ENCODE data around the gene ENOX1. TPM values are rescaled to one million over a fixed set of nuclear protein-coding genes. Genes with fewer than 3 reads are reported as not detected.

The ENOX1 gene
- total RNA-seq, 1 donor from 2014 or later = 1.1 TPM

GRCh38 chr13:43583321-43583720, 203.5 kb downstream of the ENOX1 start:
- DNase-seq (ENCODE audit: low spot score) = no peak
- Mint-ChIP-seq H3K27ac (no peak overlapping the region), H3K4me3 (no peak overlapping the region), H3K36me3 (no peaks in the 10 kb centered on the region), H3K9me3 (no peaks in the 10 kb centered on the region), H3K27me3 (ENCODE audit: insufficient read depth, low read depth) (no peaks in the 10 kb centered on the region), H3K4me1 (no peaks in the 10 kb centered on the region)
- TF ChIP-seq EZH2 (IDR thresholded peaks at IDR 0.05) (no peak), CTCF (IDR thresholded peaks at IDR 0.05) (no peak), EZH2phosphoT487 (IDR thresholded peaks at IDR 0.05) (no peak)
- no peak overlapping the region for H3K9ac ChIP-seq
- no peak overlapping the region for H2AFZ ChIP-seq (replicated peaks)
- no peaks in the 10 kb centered on the region for H3K27me3 ChIP-seq
- H3K4me1 ChIP-seq = no peaks in the 10 kb centered on the region
- no peaks in the 10 kb centered on the region for H3K9me3 ChIP-seq (ENCODE audit: low read depth)
- H3K4me2 ChIP-seq = no peak overlapping the region
- H3K36me3 ChIP-seq = no peaks in the 10 kb centered on the region
- H3F3A ChIP-seq (ENCODE audit: low read depth) = no peaks in the 10 kb centered on the region
- no peaks in the 10 kb centered on the region for H4K20me1 ChIP-seq (ENCODE audit: low read depth)
- no peak overlapping the region for H3K4me3 ChIP-seq
- no peak overlapping the region for H3K27ac ChIP-seq
- H3K79me2 ChIP-seq (ENCODE audit: low read depth) = no peaks in the 10 kb centered on the region

- H3K4me1 Mint-ChIP-seq = no peaks in the 10 kb centered on the region
- Histone ChIP-seq H3K27ac (no peak overlapping the region), H3K4me3 (no peak overlapping the region), H3K27me3 (no peaks in the 10 kb centered on the region), H3K9me3 (ENCODE audit: low read depth) (no peaks in the 10 kb centered on the region), H3K4me2 (no peak overlapping the region), H2AFZ (replicated peaks) (no peak overlapping the region), H3K36me3 (no peaks in the 10 kb centered on the region), H3F3A (ENCODE audit: low read depth) (no peaks in the 10 kb centered on the region), H3K9ac (no peak overlapping the region), H3K79me2 (ENCODE audit: low read depth) (no peaks in the 10 kb centered on the region), H4K20me1 (ENCODE audit: low read depth) (no peaks in the 10 kb centered on the region), H3K4me1 (no peaks in the 10 kb centered on the region)
- H3K4me3 Mint-ChIP-seq = no peak overlapping the region
- no peak overlapping the region for H3K27ac Mint-ChIP-seq
- no peaks in the 10 kb centered on the region for H3K27me3 Mint-ChIP-seq (ENCODE audit: insufficient read depth, low read depth)
- no peaks in the 10 kb centered on the region for H3K9me3 Mint-ChIP-seq
- H3K36me3 Mint-ChIP-seq = no peaks in the 10 kb centered on the region
- DNase-seq (ENCODE audit: low spot score) = no peak
- TF ChIP-seq CTCF (IDR thresholded peaks at IDR 0.05) = no peak
- no peak for TF ChIP-seq EZH2 (IDR thresholded peaks at IDR 0.05)
- TF ChIP-seq EZH2phosphoT487 (IDR thresholded peaks at IDR 0.05) = no peak
Observed at GRCh38 chr13:43580280-43580679, 206.5 kb downstream of the ENOX1 start.

GRCh38 chr13:43579321-43579720, 207.5 kb downstream of the ENOX1 start:
- no peak overlapping the region for H2AFZ ChIP-seq (replicated peaks)
- H3K27me3 Mint-ChIP-seq (ENCODE audit: insufficient read depth, low read depth) = no peaks in the 10 kb centered on the region
- TF ChIP-seq EZH2phosphoT487 (IDR thresholded peaks at IDR 0.05) (no peak), EZH2 (IDR thresholded peaks at IDR 0.05) (no peak), CTCF (IDR thresholded peaks at IDR 0.05) (no peak)
- no peaks in the 10 kb centered on the region for H3K79me2 ChIP-seq (ENCODE audit: low read depth)
- no peak overlapping the region for H3K4me2 ChIP-seq
- no peak overlapping the region for H3K4me3 ChIP-seq
- DNase-seq (ENCODE audit: low spot score) = no peak
- H3K9me3 Mint-ChIP-seq = no peaks in the 10 kb centered on the region
- no peaks in the 10 kb centered on the region for H3K9me3 ChIP-seq (ENCODE audit: low read depth)
- no peak overlapping the region for H3K4me3 Mint-ChIP-seq
- peaks cover 6% of the 10 kb centered on the region for H3K4me1 Mint-ChIP-seq
- no peaks in the 10 kb centered on the region for H3K27me3 ChIP-seq
- H3K27ac Mint-ChIP-seq = no peak overlapping the region
- H3K9ac ChIP-seq = no peak overlapping the region
- H3K27ac ChIP-seq = no peak overlapping the region
- no peaks in the 10 kb centered on the region for H3F3A ChIP-seq (ENCODE audit: low read depth)
- no peaks in the 10 kb centered on the region for H3K36me3 Mint-ChIP-seq
- no peaks in the 10 kb centered on the region for H4K20me1 ChIP-seq (ENCODE audit: low read depth)
- no peaks in the 10 kb centered on the region for H3K4me1 ChIP-seq
- H3K36me3 ChIP-seq = no peaks in the 10 kb centered on the region
